Ecto neural progenitor cell (in vitro differentiated cells): ENCODE measurements around the gene PLA2G4D.

ENCODE experiments used
- DNase-seq: peaks from one replicate; pipeline ENCODE4 v3.0.0-alpha.2; 2018; ENCODE audit warnings: low spot score

PLA2G4D gene, protein sequence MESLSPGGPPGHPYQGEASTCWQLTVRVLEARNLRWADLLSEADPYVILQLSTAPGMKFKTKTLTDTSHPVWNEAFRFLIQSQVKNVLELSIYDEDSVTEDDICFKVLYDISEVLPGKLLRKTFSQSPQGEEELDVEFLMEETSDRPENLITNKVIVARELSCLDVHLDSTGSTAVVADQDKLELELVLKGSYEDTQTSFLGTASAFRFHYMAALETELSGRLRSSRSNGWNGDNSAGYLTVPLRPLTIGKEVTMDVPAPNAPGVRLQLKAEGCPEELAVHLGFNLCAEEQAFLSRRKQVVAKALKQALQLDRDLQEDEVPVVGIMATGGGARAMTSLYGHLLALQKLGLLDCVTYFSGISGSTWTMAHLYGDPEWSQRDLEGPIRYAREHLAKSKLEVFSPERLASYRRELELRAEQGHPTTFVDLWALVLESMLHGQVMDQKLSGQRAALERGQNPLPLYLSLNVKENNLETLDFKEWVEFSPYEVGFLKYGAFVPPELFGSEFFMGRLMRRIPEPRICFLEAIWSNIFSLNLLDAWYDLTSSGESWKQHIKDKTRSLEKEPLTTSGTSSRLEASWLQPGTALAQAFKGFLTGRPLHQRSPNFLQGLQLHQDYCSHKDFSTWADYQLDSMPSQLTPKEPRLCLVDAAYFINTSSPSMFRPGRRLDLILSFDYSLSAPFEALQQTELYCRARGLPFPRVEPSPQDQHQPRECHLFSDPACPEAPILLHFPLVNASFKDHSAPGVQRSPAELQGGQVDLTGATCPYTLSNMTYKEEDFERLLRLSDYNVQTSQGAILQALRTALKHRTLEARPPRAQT

DNA sequence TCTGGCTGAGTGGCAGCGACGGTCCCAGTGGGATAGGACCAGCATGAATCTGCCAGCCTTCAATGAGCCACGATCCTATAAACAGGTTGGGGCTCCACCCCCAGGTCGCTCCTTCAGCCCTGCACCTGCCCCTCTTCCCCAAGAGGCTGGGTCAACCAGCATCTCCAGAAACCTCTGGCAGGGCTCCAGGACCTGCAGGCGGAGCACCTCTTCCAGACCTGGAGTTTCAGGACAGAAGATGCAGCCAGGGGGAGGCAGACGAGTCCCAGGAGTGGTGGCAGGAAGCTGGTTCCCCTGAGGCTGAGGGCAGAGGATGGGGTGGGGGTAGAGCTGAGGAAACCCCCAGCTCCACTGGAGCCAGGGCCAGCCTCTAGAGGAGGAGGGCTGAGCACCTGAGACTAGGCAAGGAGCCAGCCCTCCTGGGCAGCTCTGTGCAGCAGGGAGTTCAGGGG, at the start of gene PLA2G4D:
TSS of gene PLA2G4D (minus strand) at position 51 of the 452 bp plus-strand sequence. CDS start 103 bp downstream, outside the sequence.
- DNase-seq = no peak

DNA sequence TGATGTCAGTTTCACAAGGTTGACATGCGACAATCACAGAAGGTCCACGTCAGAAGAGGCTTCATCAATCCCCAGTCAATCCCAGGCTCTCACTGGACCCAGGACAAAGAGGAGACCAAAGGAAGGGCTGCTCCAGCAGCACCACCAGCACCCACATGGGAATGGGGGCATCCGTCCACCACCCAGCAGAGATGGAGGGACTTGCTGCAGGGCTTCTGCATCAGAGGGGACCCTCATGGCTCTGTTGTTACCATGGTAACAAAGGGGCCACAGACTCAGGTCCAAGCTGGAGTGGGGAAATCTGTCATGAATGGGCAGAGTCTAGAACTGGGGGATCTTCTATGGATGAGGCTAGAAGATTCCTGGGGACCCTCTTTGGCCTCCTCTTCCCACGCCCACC, 49.0 kb upstream of the PLA2G4D start:
- DNase-seq = no peak

DNA sequence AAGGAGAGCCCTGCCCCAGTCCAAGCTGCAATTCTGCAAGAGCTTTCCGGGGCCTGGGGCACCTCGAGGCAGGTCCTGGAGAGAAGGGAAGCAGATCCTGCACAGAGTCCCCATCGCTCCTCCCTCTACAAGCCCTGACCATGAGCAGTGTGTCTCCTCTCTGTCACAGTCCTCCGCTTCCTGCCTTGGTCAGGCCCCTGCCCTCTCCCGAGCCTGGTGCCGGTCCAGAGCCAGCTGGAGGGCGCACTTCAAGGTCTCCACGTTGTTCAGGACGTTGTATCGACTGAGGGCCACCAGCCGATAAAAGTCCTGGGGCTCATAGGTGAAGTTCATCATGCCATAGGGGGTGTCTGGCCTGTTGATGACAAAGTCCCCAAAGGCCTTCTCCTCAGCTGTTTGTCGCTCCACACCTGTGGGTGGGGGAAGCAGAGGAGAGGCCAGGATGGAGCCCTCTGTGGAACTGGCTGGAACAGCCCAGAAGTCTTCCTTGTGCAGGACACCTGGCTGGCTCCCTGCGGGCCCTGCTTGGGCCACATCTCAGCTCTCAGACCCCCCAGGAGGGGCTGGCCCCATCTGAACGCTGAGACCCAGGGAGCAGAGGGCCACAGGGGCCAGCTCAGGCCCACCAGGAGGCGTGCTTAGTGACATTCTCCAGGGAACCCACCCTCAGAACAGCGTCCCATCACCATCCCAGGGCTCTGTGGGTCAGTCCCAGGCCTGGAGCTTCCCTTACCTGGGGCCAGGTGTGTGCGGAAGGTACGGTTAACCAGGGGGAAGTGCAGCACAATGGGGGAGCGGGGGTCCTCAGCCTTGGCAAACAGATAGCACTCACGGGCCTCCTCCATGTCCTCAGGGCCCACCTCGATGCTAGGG, 47.7 kb upstream of the PLA2G4D start:
- DNase-seq = no peak

DNA sequence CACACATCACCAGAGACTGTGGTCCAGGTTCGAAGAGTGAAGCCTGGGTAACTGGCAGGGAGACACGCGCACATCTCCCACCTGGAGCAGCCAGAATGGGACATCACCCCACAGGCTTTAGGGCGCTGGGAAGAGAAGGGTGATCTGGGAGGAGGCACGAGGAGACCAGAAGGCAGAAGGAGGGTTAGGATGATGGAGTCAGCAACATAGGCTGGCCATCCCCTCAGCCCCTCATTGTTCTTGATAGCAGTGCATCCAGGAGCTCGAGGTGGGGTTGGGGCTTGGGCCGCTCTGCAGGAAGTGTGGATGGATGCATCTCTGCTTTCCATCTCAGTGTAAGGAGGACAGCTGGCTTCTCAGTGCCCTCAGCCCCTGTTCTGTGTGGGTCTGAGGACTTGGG, 46.9 kb upstream of the PLA2G4D start:
- DNase-seq = no peak

DNA sequence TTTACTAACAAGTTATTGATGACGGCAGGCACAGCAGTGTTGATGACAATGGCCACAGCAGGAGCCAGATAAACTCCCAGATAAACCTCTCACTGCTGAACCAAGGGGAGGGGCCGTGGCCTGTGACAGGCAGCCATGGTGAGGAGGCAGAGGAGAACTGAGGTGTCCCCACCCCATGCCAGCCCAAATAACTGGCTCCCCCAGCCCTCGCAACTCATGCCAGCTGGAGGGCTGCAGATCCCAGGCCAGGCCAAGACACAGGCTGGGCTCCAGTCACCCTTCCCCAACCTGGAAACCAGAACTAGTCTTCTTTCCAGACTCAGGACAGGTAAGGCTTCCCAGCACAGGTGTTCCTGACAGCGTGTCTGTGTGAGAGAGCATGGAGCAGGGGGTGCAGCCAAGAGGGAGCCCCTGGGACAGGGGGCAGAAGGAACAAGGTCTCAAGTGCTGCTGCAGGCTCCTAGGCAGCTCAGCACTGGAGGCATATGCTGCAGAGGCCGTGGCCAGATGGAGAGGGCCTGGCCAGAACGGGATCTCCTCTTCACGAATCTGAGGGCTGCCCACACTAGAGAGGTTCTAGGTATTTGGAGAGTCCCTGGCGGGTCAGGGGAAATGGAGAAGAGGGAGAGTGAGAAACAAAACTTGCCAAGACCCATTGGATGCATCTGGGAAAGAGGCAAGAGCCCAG, 46.2 kb upstream of the PLA2G4D start:
- DNase-seq = no peak

DNA sequence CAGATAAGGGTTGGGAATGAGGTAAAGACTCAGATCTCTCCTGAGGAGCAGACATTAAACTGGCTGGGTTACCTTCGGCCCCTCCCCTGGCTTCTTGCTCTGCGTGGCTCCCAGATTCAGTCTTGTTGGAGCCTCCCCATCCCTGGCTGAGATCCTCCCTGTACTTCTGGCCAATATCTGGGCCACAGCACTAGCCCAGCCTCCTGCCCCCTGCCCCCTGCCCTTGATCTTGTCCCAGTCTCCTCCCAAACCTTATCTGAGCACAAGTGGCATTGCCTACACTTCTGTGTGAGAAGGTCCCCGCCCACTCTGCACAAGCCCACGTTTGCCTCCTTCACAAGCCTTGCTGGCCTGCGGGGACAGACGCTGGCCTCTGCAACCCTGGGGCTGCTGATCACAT, 45.2 kb upstream of the PLA2G4D start:
- DNase-seq = no peak

DNA sequence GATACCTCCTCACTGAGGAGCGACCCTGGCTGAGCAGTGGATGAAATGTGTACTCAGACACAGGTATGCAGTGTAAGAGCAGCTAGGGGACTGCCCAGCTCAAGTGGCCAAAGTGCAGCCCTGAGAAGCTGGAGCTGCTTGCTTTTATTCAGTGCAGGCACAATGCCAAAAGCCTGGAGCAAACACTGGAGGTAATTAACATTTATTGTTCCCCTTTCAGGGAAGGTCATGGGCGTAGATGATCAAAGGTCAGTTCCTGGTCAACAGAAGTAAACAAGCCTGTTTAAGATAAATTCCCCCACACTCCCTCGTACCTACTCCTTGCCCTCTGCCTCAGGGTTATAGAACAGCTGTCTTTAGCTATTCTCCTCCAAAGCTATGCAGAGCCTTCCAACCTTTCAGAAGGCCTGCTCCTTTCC, 44.6 kb upstream of the PLA2G4D start:
- no peak for DNase-seq

DNA sequence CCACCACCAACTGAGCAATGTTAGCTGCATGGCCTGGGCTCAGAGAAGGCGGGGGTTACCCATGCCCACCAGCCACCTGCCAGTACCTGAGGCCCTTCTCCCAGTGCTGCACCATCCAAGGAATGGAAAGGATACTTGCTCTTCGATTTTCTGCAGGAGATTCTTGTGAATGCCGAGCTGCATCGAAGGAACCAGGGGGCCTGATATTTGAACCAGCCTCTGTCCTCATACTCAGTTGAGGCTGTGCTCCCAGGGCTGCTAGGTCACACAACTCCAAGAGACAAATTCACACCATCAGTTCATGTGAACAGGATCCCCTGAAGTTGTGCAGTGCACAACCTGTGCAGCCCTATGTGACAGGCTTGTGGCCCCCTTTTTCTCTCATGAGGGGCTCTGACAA, 44.0 kb upstream of the PLA2G4D start:
- DNase-seq = no peak

DNA sequence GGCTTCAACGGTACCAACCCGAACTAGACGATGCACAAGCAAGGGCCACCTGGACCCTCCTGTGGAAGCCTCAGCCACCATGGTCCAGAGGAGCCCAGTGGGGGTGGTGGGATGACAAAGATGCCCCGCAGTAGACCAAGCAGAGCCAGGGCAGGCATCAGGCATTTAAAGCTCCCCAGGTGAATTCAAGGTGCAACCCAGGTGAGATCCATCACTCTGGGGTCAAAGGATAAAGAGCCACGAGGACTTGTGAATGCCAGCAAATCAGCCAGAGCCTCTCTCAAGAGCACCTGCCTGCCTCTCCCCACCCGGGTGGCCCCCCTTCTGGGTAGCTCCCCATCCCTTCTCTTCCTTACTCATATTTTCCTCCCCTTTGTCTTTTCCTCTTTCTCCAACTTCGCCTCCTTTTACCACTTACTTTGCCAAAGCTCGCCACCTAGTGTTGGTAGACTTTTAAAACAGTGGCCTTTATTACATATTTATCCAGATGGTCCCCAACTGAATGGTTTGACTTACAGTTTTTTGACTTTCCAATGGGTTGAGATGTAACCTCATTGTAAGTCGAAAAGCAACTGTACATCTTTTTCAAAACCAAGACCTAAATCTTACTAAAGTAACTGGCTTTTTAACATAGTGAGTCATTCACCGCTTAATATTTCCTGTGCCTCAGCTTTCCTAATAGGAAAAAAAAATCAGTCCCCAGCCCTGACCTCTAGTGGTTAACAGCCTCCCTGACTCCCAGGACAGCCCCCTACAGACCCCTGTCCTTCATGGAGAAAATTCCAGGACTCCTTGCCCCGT, 43.3 kb upstream of the PLA2G4D start:
- DNase-seq = peak; percentile 46

DNA sequence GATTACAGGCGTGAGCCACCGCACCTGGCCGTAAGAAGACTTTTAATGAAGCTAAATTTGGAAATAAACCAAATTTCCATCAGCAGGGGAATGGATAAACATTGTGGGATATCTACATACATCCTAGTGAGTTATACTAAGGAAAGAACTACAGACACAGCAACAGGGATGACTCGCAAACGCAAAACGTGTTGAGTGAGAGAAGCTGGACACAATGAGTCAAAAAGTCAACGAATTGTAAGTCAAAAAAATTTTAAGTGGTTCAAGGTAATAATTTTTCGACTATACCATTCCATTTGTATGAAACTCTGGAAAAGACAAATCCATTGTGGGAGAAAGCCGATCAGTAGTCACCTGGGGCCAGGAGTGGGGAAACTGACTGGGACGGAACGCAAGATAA, 42.2 kb upstream of the PLA2G4D start:
- no peak for DNase-seq

DNA sequence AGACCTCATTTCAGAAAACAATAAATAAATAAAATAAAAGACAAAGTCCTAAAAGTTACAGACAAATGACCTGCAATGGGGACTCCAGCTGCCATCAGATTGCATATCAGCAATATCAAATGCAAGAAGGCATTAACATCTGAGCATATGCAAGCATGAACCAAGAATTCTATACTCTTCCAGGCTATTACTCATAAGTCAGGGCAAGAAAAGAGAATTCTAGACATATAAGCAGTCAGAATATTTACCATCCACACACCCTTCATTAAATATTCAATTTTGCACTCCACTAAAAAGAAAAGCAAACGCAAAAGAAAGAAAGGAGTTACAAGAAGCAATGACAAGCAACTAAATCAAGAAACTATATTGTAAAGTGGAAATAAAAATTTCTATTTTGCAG, 41.0 kb upstream of the PLA2G4D start:
- no peak for DNase-seq

DNA sequence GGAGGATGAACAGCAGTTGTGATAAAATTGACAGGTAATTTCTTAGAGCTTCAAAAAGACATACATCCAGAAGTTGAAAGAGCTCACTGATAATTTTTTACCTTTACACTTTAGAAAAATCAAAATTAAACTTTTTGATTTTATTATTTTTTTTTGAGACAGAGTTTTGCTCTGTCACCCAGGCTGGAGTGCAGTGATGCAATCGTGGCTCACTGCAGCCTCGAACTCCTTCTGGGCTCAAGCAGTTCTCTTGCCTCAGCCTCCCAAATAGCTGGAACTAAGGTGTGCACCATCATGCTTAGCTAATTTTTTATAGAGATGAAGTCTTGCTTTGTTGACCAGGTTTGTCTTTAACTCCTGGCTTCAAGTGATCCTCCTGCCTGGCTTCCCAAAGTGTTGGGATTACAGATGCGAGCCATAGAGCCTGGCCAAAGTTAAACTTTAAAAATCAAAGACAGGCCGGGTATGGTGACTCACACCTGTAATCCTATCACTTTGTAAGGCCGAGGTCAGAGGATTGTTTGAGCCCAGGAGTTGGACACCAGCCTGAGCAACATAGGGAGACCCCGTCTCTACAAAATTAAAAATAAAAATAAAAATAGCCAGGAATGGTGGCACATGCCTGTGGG, 40.4 kb upstream of the PLA2G4D start:
- DNase-seq = no peak

DNA sequence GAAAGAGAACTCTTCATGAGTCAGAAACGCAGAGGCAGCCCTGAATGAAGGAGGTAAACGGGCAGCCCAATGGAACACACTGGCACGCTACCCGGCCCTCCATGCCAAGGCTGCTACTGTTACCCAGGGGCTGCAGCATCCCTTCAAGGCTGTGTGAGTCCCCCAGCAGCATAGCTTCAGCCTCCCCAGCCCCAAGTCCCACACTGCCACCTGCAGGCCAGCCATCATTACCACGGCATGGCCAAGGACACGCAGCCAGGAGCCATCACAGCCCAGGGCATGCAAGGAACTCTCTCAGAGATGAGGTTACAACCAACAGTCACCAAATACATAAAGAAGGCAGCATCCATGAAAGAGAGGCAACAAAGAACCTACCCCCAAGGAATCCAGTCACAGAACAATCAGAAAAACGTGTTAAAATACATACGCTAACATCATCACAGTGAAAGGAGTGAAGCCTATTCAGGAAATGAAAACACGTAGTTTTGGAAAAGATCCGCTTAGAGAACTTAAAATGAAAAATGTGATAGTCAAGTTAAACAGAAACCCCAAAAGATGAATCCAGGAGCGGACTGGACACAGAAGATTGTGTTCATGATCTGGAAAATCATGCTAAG, 39.6 kb upstream of the PLA2G4D start:
- peak; percentile 70 for DNase-seq

DNA sequence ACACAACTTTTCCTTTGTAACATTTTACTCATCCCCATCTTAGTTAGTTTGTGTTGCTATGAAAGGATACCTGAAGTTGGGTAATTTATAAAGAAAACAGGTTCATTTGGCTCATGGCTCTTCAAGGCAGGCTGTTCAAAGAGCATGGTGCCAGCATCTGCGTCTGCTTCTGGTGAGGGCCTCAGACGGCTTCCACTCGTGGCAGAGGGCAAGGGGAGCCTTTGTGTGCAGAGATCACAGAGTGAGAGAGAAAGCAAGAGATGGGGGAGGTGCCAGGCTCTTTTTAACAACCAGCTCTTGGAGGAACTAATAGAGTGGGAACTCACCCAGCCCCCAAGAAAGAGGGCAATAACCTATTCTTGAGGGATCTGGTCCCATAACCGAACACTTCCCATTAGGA, 39.0 kb upstream of the PLA2G4D start:
- peak; percentile 31 for DNase-seq

DNA sequence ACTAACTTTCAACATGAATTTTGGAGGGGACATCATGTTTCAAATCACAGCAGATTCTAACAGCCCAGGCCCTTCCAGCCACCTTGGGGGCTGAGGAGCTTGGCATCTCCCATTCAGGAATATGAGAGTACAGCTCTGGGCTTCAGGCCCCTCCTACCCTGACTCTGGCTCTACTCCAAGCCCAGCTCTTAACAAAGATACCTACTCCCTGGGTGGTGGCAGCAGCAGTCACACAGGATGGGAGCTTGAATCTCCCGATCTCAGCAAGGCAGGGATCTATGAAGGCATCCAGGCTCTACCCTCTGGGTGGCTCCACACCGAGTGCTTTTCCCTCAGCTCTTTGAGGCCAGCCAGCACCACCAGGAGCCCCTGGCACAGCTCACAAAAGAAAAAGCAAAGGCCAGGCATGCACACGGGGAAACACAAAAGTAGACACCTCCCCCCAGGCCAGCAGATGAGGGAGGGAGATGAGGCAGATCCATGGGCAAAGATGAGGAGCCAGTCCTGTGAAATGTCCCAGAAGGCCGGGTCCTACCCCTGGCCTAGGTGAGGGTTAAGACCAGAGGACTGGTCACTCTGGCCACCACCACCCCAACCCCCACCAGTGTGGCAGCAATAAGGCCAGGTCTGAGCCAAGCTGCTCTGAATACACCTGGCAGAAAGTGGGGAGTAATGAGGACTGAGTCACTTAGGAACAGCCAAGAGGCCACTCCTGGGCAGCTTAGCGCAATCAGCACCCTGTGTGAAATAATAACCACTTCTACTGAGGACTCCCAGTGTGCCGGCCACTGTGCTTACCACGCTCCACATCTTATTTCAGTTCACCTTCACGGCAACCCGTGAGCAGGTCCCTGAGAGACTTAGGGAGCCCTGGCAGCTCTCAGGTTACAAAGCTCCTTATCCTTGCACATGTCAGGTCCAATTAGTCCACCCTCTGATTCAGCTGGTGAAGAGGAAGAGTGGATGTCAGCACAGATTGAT, 37.8 kb upstream of the PLA2G4D start:
- DNase-seq = no peak

DNA sequence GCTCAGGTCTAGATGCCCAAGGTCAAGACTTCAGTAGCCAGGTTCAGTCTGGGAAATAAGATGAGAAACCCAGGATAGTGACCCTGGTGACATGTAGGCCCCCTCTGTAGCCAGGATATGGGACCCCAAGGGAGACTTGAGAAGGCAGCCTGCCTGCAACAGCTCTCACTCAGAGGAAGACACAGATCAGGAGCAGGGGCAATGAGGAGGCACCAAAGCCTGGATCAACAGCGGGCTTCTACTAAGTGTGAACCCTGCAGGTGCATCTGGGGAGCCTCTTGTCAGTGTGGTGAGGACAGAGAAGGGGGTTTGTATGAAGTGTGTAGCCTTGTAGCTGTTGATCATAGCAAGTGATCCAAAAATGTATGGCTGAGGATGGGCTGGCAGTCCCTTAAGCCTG, 36.6 kb upstream of the PLA2G4D start:
- no peak for DNase-seq

DNA sequence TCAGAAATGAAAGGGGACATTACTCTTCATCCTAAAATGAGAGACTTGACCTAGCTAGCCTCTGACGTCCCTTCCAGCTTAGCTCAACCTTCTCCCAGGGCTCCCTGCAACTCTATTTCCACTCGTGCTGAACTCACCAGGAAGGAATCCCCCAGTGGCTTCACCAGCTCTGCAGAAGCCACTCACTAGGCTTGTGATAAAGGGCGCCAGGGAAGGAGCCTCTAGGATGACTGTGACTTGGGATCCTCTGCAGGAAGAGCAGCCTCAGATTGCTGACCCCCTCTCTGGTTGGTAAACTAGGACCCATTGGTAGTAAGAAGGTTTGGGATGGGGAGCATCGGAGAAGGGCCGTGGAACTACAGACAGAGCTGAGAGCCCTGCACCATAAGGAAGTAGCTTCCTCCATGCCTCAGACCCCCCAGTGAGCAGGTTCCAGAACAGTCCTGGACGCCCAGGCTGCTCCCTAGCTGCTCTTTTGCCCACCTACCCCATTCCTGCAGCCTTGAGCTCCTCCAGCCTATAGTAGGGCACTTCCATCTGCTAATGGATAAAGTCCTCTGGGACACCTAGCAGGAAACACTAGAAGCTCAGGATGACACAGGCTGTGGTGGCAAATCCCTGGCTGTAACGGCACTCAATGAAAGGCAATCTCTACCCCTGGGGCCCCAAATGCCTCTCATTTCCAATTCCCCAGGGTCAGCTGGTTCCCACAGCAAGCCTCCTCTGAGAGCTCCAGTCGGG, 36.1 kb upstream of the PLA2G4D start:
- DNase-seq = no peak

DNA sequence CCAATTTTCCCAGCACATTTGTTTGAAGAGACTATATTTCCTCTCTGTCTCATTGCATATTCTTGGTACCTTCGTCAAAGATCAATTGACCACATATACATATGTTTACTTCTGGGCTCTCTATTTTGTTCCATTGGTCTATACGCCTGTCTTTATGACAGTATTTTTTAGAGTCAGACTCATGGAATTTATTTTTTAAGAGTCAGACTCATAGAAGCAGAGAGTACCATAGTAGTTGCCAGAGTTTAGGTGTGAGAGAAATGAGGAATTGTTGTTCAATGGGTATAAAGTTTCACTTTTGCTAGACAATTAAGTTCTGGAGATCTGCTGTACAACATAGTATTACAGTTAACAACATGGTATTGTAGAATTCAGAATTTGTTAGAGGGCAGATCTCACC, 35.0 kb upstream of the PLA2G4D start:
- no peak for DNase-seq
